ENCODE data around the gene OR2W1. TPM values are rescaled to one million over a fixed set of nuclear protein-coding genes. Genes with fewer than 3 reads are reported as not detected.

Gene OR2W1
- total RNA-seq, 1 experiment from 2014 or later = not detected

- Histone ChIP-seq H3K9ac (ENCODE audit: extremely low read depth, insufficient read length, low read length) (no peak overlapping the region), H3K27me3 (ENCODE audit: insufficient read depth, low read length) (no peaks in the 10 kb centered on the region), H3K4ac (ENCODE audit: low read depth, low read length) (no peak overlapping the region), H3K18ac (ENCODE audit: insufficient read length, low read depth, low read length) (no peak overlapping the region), H4K20me1 (ENCODE audit: control insufficient read depth, insufficient read depth, insufficient read length) (no peaks in the 10 kb centered on the region), H2AK5ac (ENCODE audit: insufficient read length, low read length) (no peak overlapping the region), H2BK15ac (ENCODE audit: low read depth, low read length) (no peak overlapping the region), H3K23me2 (ENCODE audit: insufficient read length, low read depth, low read length, poor library complexity, severe bottlenecking) (no peaks in the 10 kb centered on the region), H4K8ac (replicated peaks; ENCODE audit: insufficient read length, low read depth, low read length) (no peak overlapping the region), H3K14ac (ENCODE audit: insufficient read depth, low read length) (no peak overlapping the region), H3K9me3 (ENCODE audit: control insufficient read depth, low read depth, low read length) (no peaks in the 10 kb centered on the region), H2BK5ac (ENCODE audit: insufficient read length, low read length) (no peak overlapping the region), H3K27ac (ENCODE audit: insufficient read length, low read depth, low read length) (no peak overlapping the region), H2BK20ac (ENCODE audit: low read depth, low read length, poor library complexity, severe bottlenecking) (no peak overlapping the region), H3K79me2 (ENCODE audit: insufficient read depth, low read length) (no peaks in the 10 kb centered on the region), H2BK12ac (ENCODE audit: insufficient read length, low read depth, low read length) (no peak overlapping the region), H3K79me1 (ENCODE audit: insufficient read depth, low read depth, low read length, poor library complexity, severe bottlenecking) (no peaks in the 10 kb centered on the region), H2AFZ (ENCODE audit: low read length) (no peak overlapping the region), H4K91ac (ENCODE audit: insufficient read length, low read depth, low read length) (no peak overlapping the region), H3T11ph (ENCODE audit: low read length) (no peak overlapping the region), H3K56ac (ENCODE audit: insufficient read length, low read depth, low read length) (no peak overlapping the region), H3K4me2 (ENCODE audit: insufficient read depth, insufficient read length, low read length) (no peak overlapping the region), H4K5ac (ENCODE audit: insufficient read length, low read depth, low read length) (no peak overlapping the region), H2BK120ac (ENCODE audit: low read depth, low read length, poor library complexity, severe bottlenecking) (no peak overlapping the region), H3K4me1 (ENCODE audit: insufficient read depth, low read length) (no peaks in the 10 kb centered on the region), H3K23ac (ENCODE audit: insufficient read length, low read depth, low read length) (no peak overlapping the region)
- Mint-ChIP-seq H3K27ac (no peak overlapping the region), H3K4me3 (no peak overlapping the region), H3K4me1 (no peaks in the 10 kb centered on the region), H3K27me3 (ENCODE audit: low read depth) (no peaks in the 10 kb centered on the region; the same call in 1 of the 2 replicates), H3K9me3 (no peaks in the 10 kb centered on the region; a peak in 1 of 5 replicates), H3K36me3 (ENCODE audit: insufficient read depth in 1 of 3, low read depth in 3 of 3) (no peaks in the 10 kb centered on the region)
- no peak for TF ChIP-seq CTCF (conservative IDR thresholded peaks at IDR 0.05)
- DNase-seq = no peak
Measured at GRCh38 chr6:29081312-29081711, 36.3 kb upstream of the OR2W1 start.
